Adrenal gland (tissue), 12 donors: ENCODE results near the gene NXPH1. TPM values are rescaled to one million over a fixed set of nuclear protein-coding genes. Genes with fewer than 3 reads are reported as not detected.

ENCODE experiments used
- DNase-seq, 7 donors: peaks; one replicate each; pipeline ENCODE4 v3.0.0-alpha.2; 2019 to 2020
- H3K27ac ChIP-seq, 5 donors: fragments of 200-600 bp; sonication (generic) in 4 of 5; 1 replicate in 3 of 5; 2 replicates in 2 of 5; pipeline versions ENCODE4 v1.5.1 to v1.8.0; 2016 to 2020; ENCODE audit warnings: mild to moderate bottlenecking in 1 of 5
- H3K27me3 ChIP-seq: fragments of 200-600 bp; 2 replicates; pipeline ENCODE4 v1.8.0; 2021
- H3K36me3 ChIP-seq, 2 donors: fragments of 200-600 bp; replicated peaks in 1 of 2; 1 replicate in 1 of 2; 2 replicates in 1 of 2; pipeline versions ENCODE4 v1.5.1 to v1.8.0; 2018 to 2022
- H3K4me1 ChIP-seq, 2 donors: fragments of 200-600 bp; replicated peaks in 1 of 2; 1 replicate in 1 of 2; 2 replicates in 1 of 2; pipeline versions ENCODE4 v1.5.1 to v1.8.0; 2018 to 2021
- H3K4me3 ChIP-seq, 4 donors: fragments of 200-600 bp; sonication (generic) in 3 of 4; one replicate each; pipeline ENCODE4 v1.5.1; 2016 to 2018
- H3K9me3 ChIP-seq, 3 donors: fragments of 200-600 bp; sonication (generic) in 1 of 3; replicated peaks in 1 of 3; 1 replicate in 2 of 3; 2 replicates in 1 of 3; pipeline versions ENCODE4 v1.5.1 to v1.8.0; 2016 to 2021
- POLR2A ChIP-seq, 2 donors: fragments of 450-650 bp; IDR thresholded peaks; one replicate each; pipeline ENCODE4 v1.6.1; 2017; ENCODE audit warnings: antibody characterized with exemption in 2 of 2, mild to moderate bottlenecking in 2 of 2, moderate library complexity in 1 of 2
- WGBS, 4 donors: extraction: QIAGEN DNeasy Blood & Tissue Kit in 2 of 4; methylation state at CpG; one replicate each; pipeline versions ENCODE4 v1.1.5 to v1.1.7; 2013 to 2017; 5-methylcytosine and 5-hydroxymethylcytosine counted together
- intact Hi-C, 2 donors: fragments of 100-400 bp; cut with DNase I; formaldehyde crosslinking; loops; one replicate each; pipeline versions ENCODE4 v1.14.1 to v1.15.0; 2022 to 2023
- polyA plus RNA-seq, 3 donors: library from polyadenylated mRNA; stranded (reverse); fragments of 200-250 nt in 2 of 3; fragments of 350-450 nt in 1 of 3; fragmentation: Illumina TruSeq in 1 of 3; extraction: RNeasy Lipid Tissue Mini Kit (QIAGEN cat#74804) in 1 of 3; gene quantifications; one replicate each; pipeline ENCODE4 v1.2.3, GENCODE V29; 2013 to 2014
- total RNA-seq, 9 donors: library from RNA; depleted of rRNA in 4 of 9; stranded (reverse); fragments of >200 nt in 4 of 9; fragments of 120-200 nt in 1 of 9; fragmentation: NEBNext Ultra II Directional in 1 of 9; extraction: Animal tissue kit (Norgen Biotek cat#: 25700) in 1 of 9; gene quantifications; one replicate each; pipeline versions ENCODE4 v1.1.0 to v1.2.4, GENCODE V29; 2013 to 2023
- TF ChIP-seq, protein P1 (sequence below), 6 experiments: fragments of 450-650 bp in 4 of 6; fragments of 200-600 bp in 2 of 6; sonication (generic) in 1 of 6; IDR thresholded peaks; 1 replicate in 5 of 6; 2 replicates in 1 of 6; pipeline versions ENCODE4 v1.5.1 to v1.8.0; 2016 to 2021; ENCODE audit warnings: antibody characterized with exemption in 6 of 6, mild to moderate bottlenecking in 2 of 6, moderate library complexity in 1 of 6
- donor health status: healthy with polysubstance abuse.
- donor health status: Bipolar disorder and iron deficiency.
- donor health status: DM: yes; HTN: yes; CAD: no.
- donor health status: DM: no; HTN: no; CAD: no.
- donor health status: DM: no; HTN: no; CAD: no.
- donor health status: DM: yes; HTN: yes; CAD: no.

Gene NXPH1
- total and polyA plus RNA-seq, 12 donors, result 6.8 to 80.2 (median 40.7) TPM

DNA sequence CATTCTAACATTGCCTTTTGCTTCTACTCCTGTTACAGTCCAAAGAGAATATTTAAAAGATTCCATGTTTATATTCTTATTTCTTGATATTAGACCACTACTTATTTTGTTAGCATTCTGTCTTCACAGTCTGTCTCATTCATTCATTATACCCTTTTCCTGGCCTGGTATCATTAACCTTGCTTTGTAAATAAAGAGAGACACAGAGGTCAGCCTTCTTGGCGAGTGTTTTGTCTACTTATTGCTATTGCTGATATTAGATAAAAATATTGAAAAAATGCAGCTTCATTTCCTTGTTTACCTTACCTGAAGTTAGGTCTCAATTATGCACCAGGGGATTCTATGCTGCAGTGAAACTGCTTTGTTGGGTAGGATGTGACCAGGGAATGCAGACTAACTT lies 179.2 kb downstream of the NXPH1 start:
- no peaks in the 10 kb centered on the region for H3K9me3 ChIP-seq
- H3K4me1 ChIP-seq, result peaks cover 0 to 15% of the 10 kb centered on the region in 2 donors
- no peak overlapping the region for H3K4me3 ChIP-seq
- H3K27me3 ChIP-seq, result no peaks in the 10 kb centered on the region
- no peak for DNase-seq
- H3K27ac ChIP-seq, result no peak overlapping the region
- intact Hi-C loops, result no loop called here
- 15 to 31% (median 19%) methylated on average over 1 of the region's 1 CpG for WGBS, 4 donors
- H3K36me3 ChIP-seq, result no peaks in the 10 kb centered on the region
- TF ChIP-seq POLR2A (IDR thresholded peaks at IDR 0.05), result no peak
- TF ChIP-seq, protein P1, sequence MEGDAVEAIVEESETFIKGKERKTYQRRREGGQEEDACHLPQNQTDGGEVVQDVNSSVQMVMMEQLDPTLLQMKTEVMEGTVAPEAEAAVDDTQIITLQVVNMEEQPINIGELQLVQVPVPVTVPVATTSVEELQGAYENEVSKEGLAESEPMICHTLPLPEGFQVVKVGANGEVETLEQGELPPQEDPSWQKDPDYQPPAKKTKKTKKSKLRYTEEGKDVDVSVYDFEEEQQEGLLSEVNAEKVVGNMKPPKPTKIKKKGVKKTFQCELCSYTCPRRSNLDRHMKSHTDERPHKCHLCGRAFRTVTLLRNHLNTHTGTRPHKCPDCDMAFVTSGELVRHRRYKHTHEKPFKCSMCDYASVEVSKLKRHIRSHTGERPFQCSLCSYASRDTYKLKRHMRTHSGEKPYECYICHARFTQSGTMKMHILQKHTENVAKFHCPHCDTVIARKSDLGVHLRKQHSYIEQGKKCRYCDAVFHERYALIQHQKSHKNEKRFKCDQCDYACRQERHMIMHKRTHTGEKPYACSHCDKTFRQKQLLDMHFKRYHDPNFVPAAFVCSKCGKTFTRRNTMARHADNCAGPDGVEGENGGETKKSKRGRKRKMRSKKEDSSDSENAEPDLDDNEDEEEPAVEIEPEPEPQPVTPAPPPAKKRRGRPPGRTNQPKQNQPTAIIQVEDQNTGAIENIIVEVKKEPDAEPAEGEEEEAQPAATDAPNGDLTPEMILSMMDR (IDR thresholded peaks at IDR 0.05), result no peak

DNA sequence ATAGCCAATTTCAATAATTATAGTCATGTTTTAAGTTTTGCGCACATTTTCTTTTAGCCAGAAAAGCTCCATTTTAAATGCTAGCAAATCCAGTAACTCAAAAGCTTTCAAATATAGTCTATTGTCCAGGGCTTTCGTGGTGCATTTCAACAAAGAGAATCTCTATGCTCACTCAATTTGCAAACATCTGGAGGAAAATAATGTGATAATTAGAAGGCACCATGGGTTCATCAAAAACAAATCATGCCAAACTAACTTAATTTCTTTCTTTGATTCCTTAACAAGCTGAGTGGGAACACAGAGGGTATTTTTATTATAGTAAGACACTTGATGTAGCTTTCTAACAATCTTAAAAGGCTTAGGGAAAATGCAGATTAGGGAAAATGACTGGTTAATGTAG lies 179.8 kb downstream of the NXPH1 start:
- Histone ChIP-seq H3K9me3 (no peaks in the 10 kb centered on the region), H3K4me3 (no peak overlapping the region), H3K4me1 (peaks cover 0 to 15% of the 10 kb centered on the region in 2 donors), H3K36me3 (no peaks in the 10 kb centered on the region), H3K27me3 (no peaks in the 10 kb centered on the region), H3K27ac (no peak overlapping the region)
- no peak for DNase-seq
- intact Hi-C loops, result no loop called here
- no peak for TF ChIP-seq POLR2A (IDR thresholded peaks at IDR 0.05)
- TF ChIP-seq, protein P1 (IDR thresholded peaks at IDR 0.05), result no peak
- 83 to 93% (median 91%) methylated on average over 2 of the region's 2 CpGs for WGBS, 4 donors

DNA sequence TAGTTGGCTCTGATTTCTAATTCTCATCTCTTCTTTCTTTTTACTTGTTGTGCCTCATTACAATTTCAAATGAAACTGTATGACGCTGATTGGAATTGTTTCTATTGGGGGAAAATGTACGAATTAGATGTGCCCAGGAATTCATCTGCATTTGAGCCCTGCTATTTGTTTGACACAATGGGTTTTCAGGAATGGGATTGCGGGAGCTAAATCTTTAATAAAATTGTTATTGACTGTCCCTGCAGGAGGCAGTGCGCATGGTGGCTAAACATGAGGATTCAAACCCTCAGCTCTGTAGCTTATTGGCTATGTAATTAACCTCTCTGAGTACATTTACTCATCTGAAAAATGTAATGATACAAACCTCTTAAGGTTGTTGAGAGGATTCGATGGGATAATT lies 181.6 kb downstream of the NXPH1 start:
- Histone ChIP-seq H3K9me3 (no peaks in the 10 kb centered on the region), H3K27ac (no peak overlapping the region), H3K27me3 (no peaks in the 10 kb centered on the region), H3K4me1 (peaks cover 0 to 15% of the 10 kb centered on the region in 2 donors), H3K4me3 (no peak overlapping the region), H3K36me3 (no peaks in the 10 kb centered on the region)
- TF ChIP-seq, protein P1 (IDR thresholded peaks at IDR 0.05), result no peak
- 72 to 83% (median 74%) methylated on average over 5 of the region's 5 CpGs for whole genome bisulfite sequencing, 4 donors
- intact Hi-C loops, result no loop called here
- no peak for DNase-seq

DNA sequence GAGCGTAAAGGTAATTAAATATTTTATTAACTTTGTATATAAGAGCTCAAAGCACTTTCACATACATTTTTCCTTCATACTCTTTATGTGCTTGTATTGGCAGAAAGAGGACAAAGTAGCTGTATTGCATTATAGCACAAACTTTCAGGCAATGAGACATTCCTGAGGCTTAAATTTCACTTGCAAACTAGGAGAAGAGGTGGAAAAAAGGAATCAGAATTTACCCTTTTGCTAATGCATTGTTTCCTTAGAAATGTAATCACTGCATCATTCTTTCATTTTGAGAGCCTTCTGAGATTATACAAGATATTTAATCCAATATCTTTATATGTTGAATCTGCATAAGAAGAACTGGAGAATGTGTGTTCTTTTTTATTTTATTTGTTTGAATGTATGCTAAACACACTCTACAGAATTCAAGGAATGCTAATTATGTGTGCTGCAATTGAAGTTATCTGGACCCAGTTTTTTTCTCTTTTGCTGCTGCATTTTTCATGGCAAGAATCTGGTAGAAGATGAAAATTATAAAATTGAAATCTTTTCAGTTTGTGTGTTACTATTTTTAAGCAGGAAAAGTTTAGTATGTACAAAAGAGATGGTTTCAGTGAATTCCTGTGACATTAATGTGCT lies 185.1 kb downstream of the NXPH1 start:
- Histone ChIP-seq H3K27me3 (no peaks in the 10 kb centered on the region), H3K27ac (no peak overlapping the region), H3K9me3 (no peaks in the 10 kb centered on the region), H3K36me3 (no peaks in the 10 kb centered on the region), H3K4me1 (no peaks in the 10 kb centered on the region), H3K4me3 (no peak overlapping the region)
- TF ChIP-seq, protein P1 (IDR thresholded peaks at IDR 0.05), result no peak
- TF ChIP-seq POLR2A (IDR thresholded peaks at IDR 0.05), result no peak
- DNase-seq, result no peak
- 88 to 92% (median 92%) methylated on average over 1 of the region's 1 CpG for WGBS, 4 donors
- intact Hi-C loops, result no loop called here
